K562 (cell line): ENCODE measurements around the gene DEF6. TPM values are rescaled to one million over a fixed set of nuclear protein-coding genes. Genes with fewer than 3 reads are reported as not detected.

Experiments
- ATF3 ChIP-seq, 2 experiments: fragments of 450-650 bp in 1 of 2; sonication (generic) in 1 of 2; formaldehyde crosslinking in 1 of 2; IDR thresholded peaks in 1 of 2; conservative IDR thresholded peaks in 1 of 2; 2 replicates each; pipeline versions ENCODE4 v1.6.1 to v1.8.1; 2016 to 2023; ENCODE audit warnings: mild to moderate bottlenecking in 2 of 2, moderate library complexity in 2 of 2, inconsistent platforms in 1 of 2, missing genetic modification reagents in 1 of 2
- EHMT2 ChIP-seq: fragments of 450-650 bp; IDR thresholded peaks from 2 replicates; pipeline ENCODE4 v1.6.1; 2018; ENCODE audit warnings: antibody characterized with exemption
- RAD21 ChIP-seq, 2 experiments: fragments of 250-450 bp in 1 of 2; fragments of 450-650 bp in 1 of 2; sonication (Bioruptor Pico) in 1 of 2; formaldehyde crosslinking in 1 of 2; IDR thresholded peaks in 1 of 2; conservative IDR thresholded peaks in 1 of 2; 2 replicates each; pipeline versions ENCODE4 v1.4.0 to v1.8.0; 2020 to 2022; ENCODE audit warnings: mild to moderate bottlenecking in 2 of 2, moderate library complexity in 1 of 2
- U2AF1 ChIP-seq: fragments of 200-400 bp; formaldehyde crosslinking; optimal IDR thresholded peaks from 2 replicates; pipeline ENCODE3; 2017; ENCODE audit warnings: mild to moderate bottlenecking, low read depth, low read length, moderate library complexity
- ZBTB40 ChIP-seq, 2 experiments: fragments of 450-650 bp in 1 of 2; sonication (generic) in 1 of 2; formaldehyde crosslinking in 1 of 2; IDR thresholded peaks; 2 replicates each; pipeline versions ENCODE4 v1.7.1 to v1.9.0; 2016 to 2022; ENCODE audit warnings: inconsistent platforms in 1 of 2, mild to moderate bottlenecking in 1 of 2, missing genetic modification reagents in 1 of 2
- ZNF318 ChIP-seq, 2 experiments: fragments of 450-650 bp; IDR thresholded peaks; 2 replicates each; pipeline ENCODE4 v1.6.1; 2016; ENCODE audit warnings: mild to moderate bottlenecking in 2 of 2, borderline replicate concordance in 1 of 2, low read depth in 1 of 2, moderate library complexity in 1 of 2
- polyA plus RNA-seq, 8 experiments: library from polyadenylated mRNA; depleted of rRNA in 4 of 8; stranded (reverse) in 5 of 8; unstranded in 3 of 8; fragments of >200 nt; fragmentation: Nextera tagmentation in 2 of 8; fragmentation: Illumina TruSeq in 1 of 8; extraction: Ambion mirVana in 2 of 8; extraction: Trizol in 1 of 8; gene quantifications; 2 replicates each; pipeline versions ENCODE4 v1.2.1 to v1.2.3, GENCODE V29; 2011 to 2014; ENCODE audit warnings: inconsistent platforms in 1 of 8, missing spikeins in 1 of 8
- total RNA-seq, 7 experiments: library from RNA; depleted of rRNA in 6 of 7; stranded (reverse); fragments of >200 nt in 6 of 7; fragmentation: Illumina TruSeq in 2 of 7; extraction: Trizol in 2 of 7; gene quantifications; 2 replicates each; pipeline versions ENCODE4 v1.2.1 to v1.2.3, GENCODE V29; 2011 to 2021; ENCODE audit warnings: low replicate concordance in 1 of 7

Gene DEF6
- total and polyA plus RNA-seq, 9 of the 15 experiments (the other 6 are each of a cell fraction or from before 2014, with no cell fraction given), result 1.3 to 44.6 (median 22.7) TPM

GRCh38 chr6:35370124-35370741 is 72.6 kb downstream of the DEF6 start (continued):
- no peak for TF ChIP-seq ZNF318 (IDR thresholded peaks at IDR 0.05; ENCODE audit: borderline replicate concordance in 1 of 2, low read depth in 1 of 2)
- peak; percentile 56; the same call in 1 of the 2 replicates for TF ChIP-seq EHMT2
- no peak for TF ChIP-seq U2AF1
- peak; percentile 81 for TF ChIP-seq ATF3 (IDR thresholded peaks at IDR 0.05)
- TF ChIP-seq ATF3 (CRISPR knock-in tag; conservative IDR thresholded peaks at IDR 0.05), result no peak
- TF ChIP-seq RAD21 (CRISPR knock-in tag; conservative IDR thresholded peaks at IDR 0.05 in 1 of 2, IDR thresholded peaks at IDR 0.05 in 1 of 2), result 0 out of 4 replicates have a peak, but pooled peaks of 1 of the 2 experiments have one; percentile 7
- TF ChIP-seq ZBTB40 (IDR thresholded peaks at IDR 0.05), result peak; percentile 73
- TF ChIP-seq ZBTB40 (CRISPR knock-in tag; IDR thresholded peaks at IDR 0.05), result no peak
